Cardiac fibroblast (primary cell): Measurements from ENCODE around the gene DSCAML1.

ENCODE experiments used
- DNase-seq, 2 donors: peaks; one replicate each; pipeline versions ENCODE4 v3.0.0 to v3.0.0-alpha.2; 2010; ENCODE audit warnings: low read depth in 2 of 2
- H3K4me3 ChIP-seq, 2 donors: replicated peaks in 1 of 2; 1 replicate in 1 of 2; 2 replicates in 1 of 2; pipeline ENCODE4 v1.5.1; 2011; ENCODE audit warnings: low read depth in 2 of 2, low read length in 2 of 2, mild to moderate bottlenecking in 2 of 2, moderate library complexity in 1 of 2
- CTCF ChIP-seq: IDR thresholded peaks from one replicate; pipeline ENCODE4 v1.5.1; 2011; ENCODE audit warnings: low read depth, mild to moderate bottlenecking, low read length, inconsistent platforms

DSCAML1 gene

GRCh38 chr11:117438371-117439000 is 358.5 kb downstream of the DSCAML1 start:
- peak; percentile 4 to 7 for DNase-seq
- no peak overlapping the region for H3K4me3 ChIP-seq
- no peak for TF ChIP-seq CTCF

- H3K4me3 ChIP-seq: no peak overlapping the region
- no peak for DNase-seq
Measured at GRCh38 chr11:117437791-117438130, 359.3 kb downstream of the DSCAML1 start.

GRCh38 chr11:117437041-117437790 is 359.8 kb downstream of the DSCAML1 start:
- no peak for TF ChIP-seq CTCF
- H3K4me3 ChIP-seq: no peak overlapping the region
- DNase-seq: no peak

More at GRCh38 chr11:117437791-117438130, 359.3 kb downstream of the DSCAML1 start:
- no peak for TF ChIP-seq CTCF

- DNase-seq: no peak
- no peak overlapping the region for H3K4me3 ChIP-seq
- no peak for TF ChIP-seq CTCF
Measured at GRCh38 chr11:117435326-117435725, 361.7 kb downstream of the DSCAML1 start.

GRCh38 chr11:117434481-117434880 is 362.5 kb downstream of the DSCAML1 start:
- no peak for DNase-seq
- no peak overlapping the region for H3K4me3 ChIP-seq
- TF ChIP-seq CTCF: no peak

GRCh38 chr11:117433717-117434116 is 363.3 kb downstream of the DSCAML1 start:
- no peak for TF ChIP-seq CTCF
- H3K4me3 ChIP-seq: no peak overlapping the region

More at GRCh38 chr11:117433717-117434116, 363.3 kb downstream of the DSCAML1 start:
- DNase-seq: no peak
